ENCODE data around the gene ATAD3A.
"Not testable (repeated sequence)": the region's sequence is repeated elsewhere in the genome, so short reads cannot be mapped to it uniquely, and the experiment has no call there.

ATAD3A gene

GRCh38 chr1:1540818-1541628 lies 29.1 kb downstream of the ATAD3A start:
- no peak for DNase-seq

DNA sequence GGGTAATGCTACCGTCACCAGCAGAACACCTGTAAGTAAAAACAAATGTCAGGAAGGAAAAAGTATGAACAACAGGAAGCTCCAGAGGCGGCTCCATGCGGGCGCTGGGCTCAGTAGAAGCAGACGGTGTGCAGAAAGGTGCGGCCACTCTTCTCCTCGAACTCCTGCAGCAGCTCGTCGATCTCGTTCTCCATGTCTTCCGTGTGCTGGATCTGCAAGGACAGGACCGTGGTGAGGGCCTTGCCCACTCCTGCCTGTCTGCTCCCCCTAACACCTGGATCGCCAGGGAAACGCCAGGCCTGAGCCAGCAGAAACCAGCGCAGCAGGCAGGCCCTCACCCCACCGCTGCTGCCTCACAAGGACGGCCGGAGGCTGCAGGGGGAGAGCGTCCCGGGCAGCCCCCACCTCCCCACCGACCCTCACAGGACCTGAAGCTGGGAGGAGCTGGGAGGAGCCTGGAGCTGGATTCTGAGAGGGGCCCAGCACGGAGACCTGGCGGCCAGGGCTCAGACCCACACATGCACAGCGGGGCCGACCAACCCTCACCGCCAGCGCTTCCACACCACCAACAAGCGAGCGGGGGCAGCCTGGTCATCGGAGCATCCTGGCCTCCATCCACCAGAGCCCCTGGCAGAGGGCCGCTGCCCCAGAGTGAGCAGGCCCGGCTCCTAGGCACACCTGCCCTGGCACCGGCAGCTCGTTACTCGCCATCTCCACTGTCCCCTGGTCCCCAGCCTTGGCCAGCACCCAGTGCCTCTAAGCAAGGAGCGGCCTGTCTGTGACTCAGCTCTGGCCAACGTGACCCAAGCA lies 30.2 kb downstream of the ATAD3A start:
- no peak for DNase-seq

- DNase-seq: no peak
Measured at GRCh38 chr1:1542766-1543705, 31.1 kb downstream of the ATAD3A start.

- no peak for DNase-seq
Measured at GRCh38 chr1:1543706-1544099, 31.7 kb downstream of the ATAD3A start.

GRCh38 chr1:1544544-1544943 lies 32.6 kb downstream of the ATAD3A start:
- DNase-seq: no peak

GRCh38 chr1:1545946-1546737 lies 34.2 kb downstream of the ATAD3A start:
- DNase-seq: no peak

DNA sequence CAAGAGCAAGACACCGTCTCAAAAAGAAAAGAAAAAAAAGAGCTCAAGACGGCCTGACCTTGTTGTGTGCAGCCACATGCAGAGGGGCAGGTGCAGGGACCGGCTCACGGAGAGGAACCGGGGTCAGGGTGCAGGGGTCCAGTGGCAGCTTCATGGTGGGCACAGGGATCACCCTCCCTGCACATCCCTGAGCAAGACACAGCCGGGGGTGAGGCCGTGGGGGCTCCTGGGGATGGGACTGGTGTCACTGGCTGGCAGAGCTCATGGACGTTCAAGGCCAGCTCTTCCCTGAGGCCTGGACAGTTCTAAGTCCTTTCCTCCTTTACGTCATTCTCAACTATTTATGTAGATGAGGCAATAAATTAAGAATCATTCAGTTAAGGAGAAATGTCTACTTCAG lies 35.0 kb downstream of the ATAD3A start:
- no peak for DNase-seq

DNA sequence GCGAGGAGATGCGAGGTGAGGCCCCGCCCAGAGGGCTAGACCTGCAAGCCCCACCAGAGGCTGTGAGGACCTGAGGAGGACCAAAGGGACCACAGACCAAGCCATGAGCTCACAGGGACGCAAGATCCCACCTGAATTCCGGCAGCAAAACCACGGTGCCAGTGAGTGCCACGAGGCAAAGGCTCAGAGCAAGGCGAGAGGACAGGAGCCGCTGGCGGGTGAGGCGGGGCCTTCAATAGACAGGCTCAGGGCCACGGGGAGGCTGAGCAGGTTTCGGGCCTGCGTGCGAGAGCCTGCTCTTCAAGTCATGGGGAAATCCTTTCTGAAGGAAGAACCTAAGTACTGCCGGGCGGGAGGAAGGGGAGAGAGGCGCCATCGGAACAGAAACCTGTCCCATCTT lies 35.5 kb downstream of the ATAD3A start:
- no peak for DNase-seq

DNA sequence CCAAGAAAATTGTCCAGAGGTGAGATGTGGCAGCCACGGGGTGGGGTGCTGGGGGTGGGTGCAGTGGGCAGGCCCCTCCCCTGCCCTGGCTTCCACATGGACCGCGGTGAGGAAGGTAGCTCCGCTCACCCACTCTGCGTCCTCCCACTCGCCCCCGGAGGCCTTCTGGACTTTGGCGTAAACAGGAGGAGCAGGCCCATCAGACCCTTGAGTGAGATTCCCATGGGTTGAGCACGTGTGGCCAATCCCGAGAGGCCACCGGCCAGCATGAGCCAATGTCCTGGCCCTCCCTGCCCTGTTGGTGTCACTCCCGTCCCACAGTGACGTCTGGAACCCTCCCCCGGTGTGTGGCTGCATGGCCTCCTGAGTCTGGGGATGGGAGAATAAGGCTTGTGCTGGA lies 36.6 kb downstream of the ATAD3A start:
- no peak for DNase-seq

GRCh38 chr1:1550087-1550486 lies 38.1 kb downstream of the ATAD3A start:
- DNase-seq: no peak

DNA sequence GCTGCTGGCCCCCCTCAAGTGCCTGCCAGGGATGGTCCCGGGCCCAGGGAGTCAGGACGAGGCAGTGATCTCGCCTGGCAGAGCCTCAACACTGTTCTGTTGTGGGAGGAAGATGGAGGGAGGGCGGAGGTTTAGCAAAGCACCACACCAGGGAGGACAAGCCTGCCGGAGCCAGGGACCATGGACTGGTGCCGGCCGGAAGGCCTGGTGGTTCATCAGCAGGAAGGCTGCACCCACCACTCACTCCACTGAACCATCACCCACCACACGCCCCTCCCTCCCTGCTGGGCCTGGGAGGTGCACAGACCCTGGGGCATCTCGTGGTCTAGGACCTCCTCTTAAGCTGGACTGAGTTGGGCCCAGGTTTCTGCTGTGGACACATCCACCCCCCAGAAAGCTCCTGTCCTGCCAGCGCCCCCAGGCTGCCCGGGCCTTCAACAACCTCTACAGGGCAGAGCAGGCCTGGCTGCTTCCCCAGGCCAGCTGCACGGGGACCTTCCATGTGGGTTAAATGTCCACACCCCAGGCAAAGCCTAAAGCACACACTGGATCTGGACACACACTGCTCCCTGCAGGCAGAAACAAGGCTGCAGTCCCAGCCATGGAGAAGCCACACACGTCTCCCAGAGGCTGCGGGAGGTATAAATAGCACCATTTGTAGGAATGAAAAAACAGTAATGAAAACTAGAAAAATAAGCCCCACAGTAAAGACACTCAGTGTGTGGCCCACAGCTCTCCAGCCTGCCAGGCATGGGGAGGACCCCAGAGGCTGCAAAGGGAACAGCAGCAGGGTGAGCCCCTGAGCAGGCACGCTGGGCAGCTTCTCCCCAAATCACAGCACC lies 38.9 kb downstream of the ATAD3A start:
- DNase-seq: no peak

DNA sequence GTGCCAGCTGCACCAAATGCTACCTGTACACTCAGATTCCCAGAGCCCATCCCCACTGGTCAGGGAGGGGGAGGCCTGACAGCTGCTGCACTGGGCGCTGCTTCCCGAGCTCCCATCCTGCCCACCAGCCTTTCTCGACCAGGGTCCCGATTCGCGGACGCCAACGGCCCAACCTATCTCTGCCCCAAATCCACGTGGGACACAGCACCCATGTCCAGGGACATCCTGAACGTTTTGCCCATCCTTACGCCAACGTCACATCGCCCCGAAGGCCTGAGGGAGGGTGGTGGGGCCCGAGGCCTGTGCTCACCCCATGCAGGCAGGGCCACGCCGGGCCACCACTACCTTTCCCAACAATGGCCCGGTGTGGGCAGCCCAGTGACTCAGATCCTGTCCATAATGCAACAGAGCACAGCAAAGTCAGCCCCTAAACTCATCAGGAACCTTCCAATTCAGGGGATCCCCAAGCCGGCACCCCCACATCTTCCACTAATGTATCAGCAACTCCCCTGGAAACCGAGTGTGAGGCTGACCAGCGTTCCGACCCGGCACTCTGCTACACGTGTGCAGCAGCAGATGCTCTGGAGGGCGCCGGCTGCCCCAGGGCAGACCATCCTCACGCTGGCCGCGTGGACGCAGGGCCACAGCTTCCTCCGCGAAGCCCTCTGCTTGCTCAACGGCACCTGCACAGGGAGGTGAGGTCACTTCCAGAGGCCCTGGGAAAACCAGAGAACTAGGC lies 39.7 kb downstream of the ATAD3A start:
- DNase-seq: no peak

DNA sequence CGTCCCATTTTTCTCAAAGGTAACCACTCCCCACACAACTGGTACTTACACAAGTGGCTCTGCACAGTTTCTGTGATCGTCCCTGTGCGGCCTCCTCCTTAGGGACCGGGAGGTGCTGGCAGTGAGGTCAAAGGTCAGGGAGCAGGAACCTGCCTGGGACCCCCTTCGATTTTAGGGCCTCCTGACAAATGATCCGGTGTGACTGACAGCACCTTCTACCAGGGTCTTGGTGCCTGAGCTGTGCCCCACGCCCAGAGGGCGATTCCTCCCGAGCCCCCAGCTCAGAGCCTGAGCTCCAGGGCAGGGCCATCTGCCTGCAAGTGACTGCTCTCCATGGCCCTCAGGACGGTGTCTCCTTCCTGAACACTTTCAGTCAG lies 40.3 kb downstream of the ATAD3A start:
- no peak for DNase-seq

GRCh38 chr1:1553821-1554494 lies 42.0 kb downstream of the ATAD3A start:
- no peak for DNase-seq

DNA sequence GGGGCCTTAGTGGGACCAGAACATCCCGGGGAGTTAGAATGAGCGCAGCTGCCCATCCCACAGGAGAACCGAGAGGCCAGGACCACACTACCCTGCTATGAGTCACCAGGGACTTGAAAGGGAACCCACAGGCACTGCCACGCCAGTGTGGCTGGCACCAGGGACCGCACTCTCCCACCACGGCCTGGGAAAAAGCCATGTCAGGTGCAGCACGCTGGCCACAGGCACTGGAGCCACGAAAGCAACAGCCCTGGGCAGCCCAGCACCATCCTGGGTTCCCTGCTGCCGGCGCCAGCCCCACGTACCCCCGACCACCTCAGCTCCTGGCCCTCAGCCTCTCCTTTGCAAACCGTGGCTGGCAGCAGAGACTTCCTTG lies 42.6 kb downstream of the ATAD3A start:
- DNase-seq: no peak

- DNase-seq: no peak
Measured at GRCh38 chr1:1554926-1555915, 43.3 kb downstream of the ATAD3A start.

DNA sequence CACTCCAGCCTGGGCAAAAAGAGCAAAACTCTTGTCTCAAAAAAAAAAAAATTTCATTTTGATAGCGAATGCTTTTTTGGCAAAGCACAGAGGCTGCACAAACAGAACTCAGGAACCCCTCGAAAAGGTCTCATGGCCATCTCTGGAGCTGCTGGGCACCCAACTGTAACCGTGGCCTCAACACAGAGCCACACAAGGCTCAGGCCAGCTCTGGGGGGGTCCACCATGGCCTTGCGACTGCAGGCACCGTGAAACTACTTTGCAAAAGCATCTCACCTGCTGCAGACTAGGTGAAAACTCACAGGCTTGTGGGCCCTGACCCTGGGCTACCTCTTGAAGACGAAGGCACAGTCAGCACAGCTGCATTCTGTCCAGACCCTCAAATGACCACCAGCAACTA lies 44.5 kb downstream of the ATAD3A start:
- no peak for DNase-seq

DNA sequence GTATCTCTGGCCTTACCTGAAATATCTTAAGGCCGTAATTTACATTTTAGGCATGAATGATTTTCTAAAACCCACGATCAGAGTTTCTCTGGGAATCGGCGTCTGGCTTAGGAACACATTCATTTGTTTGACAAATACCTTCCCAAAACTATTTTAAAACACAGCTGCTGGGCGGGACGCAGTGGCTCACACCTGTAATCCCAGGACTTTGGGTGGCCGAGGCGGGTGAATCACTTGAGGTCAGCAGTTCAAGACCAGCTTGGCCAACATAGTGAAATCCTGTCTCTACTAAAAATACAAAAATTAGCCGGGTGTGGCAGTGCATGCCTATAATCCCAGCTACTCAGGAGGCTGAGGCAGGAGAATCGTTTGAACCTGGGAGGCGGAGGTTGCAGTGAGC lies 45.0 kb downstream of the ATAD3A start:
- DNase-seq: not testable (repeated sequence)

DNA sequence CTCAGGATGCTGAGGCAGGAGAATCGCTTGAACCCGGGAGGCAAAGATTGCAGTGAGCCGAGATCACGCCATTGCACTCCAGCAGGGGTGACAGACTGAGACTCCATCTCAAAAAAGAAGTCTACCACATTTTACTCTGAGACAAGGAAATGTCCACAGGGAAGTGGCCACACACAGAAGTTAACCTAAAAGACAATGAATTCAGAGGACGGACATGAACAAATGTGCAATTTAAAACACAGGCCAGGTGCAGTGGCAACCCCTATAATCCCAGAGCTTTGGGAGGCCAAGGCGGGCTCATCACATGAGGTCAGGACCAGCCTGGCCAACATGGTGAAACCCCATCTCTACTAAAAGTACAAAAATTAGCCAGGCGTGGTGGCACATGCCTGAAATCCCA lies 45.7 kb downstream of the ATAD3A start:
- not testable (repeated sequence) for DNase-seq
